Bronchus fibroblast of lung (primary cell): ENCODE results near the gene MED17. TPM values are rescaled to one million over a fixed set of nuclear protein-coding genes. Genes with fewer than 3 reads are reported as not detected.

Source experiments
- total RNA-seq: library from RNA; depleted of rRNA; stranded (reverse); fragments of >200 nt; gene quantifications from 2 replicates; pipeline ENCODE4 v1.2.3, GENCODE V29; 2015

MED17 gene, protein sequence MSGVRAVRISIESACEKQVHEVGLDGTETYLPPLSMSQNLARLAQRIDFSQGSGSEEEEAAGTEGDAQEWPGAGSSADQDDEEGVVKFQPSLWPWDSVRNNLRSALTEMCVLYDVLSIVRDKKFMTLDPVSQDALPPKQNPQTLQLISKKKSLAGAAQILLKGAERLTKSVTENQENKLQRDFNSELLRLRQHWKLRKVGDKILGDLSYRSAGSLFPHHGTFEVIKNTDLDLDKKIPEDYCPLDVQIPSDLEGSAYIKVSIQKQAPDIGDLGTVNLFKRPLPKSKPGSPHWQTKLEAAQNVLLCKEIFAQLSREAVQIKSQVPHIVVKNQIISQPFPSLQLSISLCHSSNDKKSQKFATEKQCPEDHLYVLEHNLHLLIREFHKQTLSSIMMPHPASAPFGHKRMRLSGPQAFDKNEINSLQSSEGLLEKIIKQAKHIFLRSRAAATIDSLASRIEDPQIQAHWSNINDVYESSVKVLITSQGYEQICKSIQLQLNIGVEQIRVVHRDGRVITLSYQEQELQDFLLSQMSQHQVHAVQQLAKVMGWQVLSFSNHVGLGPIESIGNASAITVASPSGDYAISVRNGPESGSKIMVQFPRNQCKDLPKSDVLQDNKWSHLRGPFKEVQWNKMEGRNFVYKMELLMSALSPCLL
- total RNA-seq = 20.5 and 24.7 TPM in 2 replicates

GRCh38 chr11:93784145-93784934 is at the start of gene MED17:
TSS of gene MED17 (plus strand) at chr11:93784282. CDS start at chr11:93784514, 232 bp downstream.

DNA sequence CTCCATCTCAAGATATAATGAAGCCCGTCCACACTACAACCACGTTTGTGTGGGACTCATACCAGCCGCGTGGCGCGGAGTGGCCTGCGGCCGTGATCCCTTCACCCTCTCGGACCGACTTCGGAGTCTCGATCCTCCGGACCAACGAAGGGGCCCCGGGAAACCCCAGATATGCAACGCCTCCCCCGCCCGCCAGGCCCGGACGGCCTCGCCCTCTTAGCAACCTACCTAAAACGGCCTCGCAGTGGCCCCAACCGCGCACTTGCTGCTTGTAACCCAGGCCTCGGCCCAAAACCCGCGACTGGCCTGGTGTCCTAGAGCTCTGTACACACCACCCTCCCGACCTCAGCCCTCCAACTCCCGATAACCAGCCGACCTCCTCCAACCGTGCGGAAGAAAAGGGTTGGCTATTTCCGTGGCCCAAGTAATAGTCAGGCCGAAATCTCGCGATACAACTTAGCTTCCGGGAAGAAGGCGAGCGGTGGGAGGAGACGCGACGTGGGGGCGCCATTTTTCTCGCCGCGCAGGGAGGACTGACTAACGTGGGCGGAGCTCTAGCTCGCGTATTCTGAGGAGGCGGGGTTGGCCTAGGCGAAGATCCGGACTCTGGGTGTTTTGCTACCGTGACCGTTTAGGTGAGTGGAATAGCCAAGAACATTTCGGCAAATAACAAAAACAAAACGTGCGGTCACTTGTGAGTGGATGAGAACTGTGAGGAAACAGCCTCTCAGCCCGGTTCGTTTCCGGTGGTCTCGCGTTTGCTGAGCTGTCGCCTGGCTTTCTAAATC is 42.8 kb upstream of the MED17 start, which contains the start of the genes C11orf54 and TAF1D:
C11orf54 (plus strand) TSS at position 579 of the 788 bp plus-strand sequence. CDS start 5,722 bp downstream, outside the sequence.
TAF1D (minus strand) TSS at position 402 of the 788 bp plus-strand sequence. CDS start 2,191 bp downstream, outside the sequence.

GRCh38 chr11:93850594-93851018 is 66.5 kb downstream of the MED17 start, which contains the start of gene VSTM5:
TSS of gene VSTM5 (minus strand) at chr11:93850618. CDS start at chr11:93850502, 116 bp downstream.

Other genes with a start within 250 kb of the MED17 start
- 24.4 and 50.1 TPM in 2 replicates for gene SMCO4, start 240.9 kb upstream of the MED17 start, total RNA-seq
- 9.2 and 13.1 TPM in 2 replicates for gene CEP295, start 122.6 kb upstream of the MED17 start, total RNA-seq
- 77.7 and 93.0 TPM in 2 replicates for gene TAF1D, start 42.8 kb upstream of the MED17 start, total RNA-seq
- gene C11orf54, start 42.6 kb upstream of the MED17 start, total RNA-seq = 9.1 and 10.0 TPM in 2 replicates
- 0.67 and 1.6 TPM in 2 replicates for gene VSTM5, start 66.3 kb downstream of the MED17 start, total RNA-seq
- not detected in 2 replicates for gene HEPHL1, start 237.1 kb downstream of the MED17 start, total RNA-seq